Fibroblast of lung (primary cell): ENCODE data around the gene YTHDC2.

Experiments
- EZH2 ChIP-seq: IDR thresholded peaks from 2 replicates; pipeline ENCODE4 v1.5.1; 2012; ENCODE audit warnings: low read length, control low read depth, mild to moderate bottlenecking; ENCODE audit errors: missing control alignments
- TF ChIP-seq, protein P1 (sequence below), 2 donors: IDR thresholded peaks in 1 of 2; conservative IDR thresholded peaks in 1 of 2; 1 replicate in 1 of 2; 2 replicates in 1 of 2; pipeline ENCODE4 v1.5.1; 2011 to 2012; ENCODE audit warnings: low read length in 2 of 2, control low read depth in 1 of 2, inconsistent platforms in 1 of 2, low read depth in 1 of 2, mild to moderate bottlenecking in 1 of 2

DNA sequence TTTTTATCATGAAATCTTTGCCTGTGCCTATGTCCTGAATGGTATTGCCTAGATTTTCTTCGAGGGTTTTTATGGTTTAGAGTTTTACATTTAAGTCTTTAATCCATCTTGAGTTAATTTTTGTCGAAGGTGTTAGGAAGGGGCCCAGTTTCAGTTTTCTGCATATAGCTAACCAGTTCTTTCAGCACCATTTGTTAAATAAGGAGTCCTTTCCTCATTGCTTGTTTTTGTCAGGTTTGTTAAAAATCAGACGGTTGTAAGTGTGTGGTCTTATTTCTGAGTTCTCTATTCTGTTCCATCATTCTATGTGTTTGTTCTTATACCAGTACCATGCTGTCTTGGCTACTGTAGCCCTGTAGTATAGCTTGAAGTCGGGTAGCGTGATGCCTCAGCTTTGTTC, 55.9 kb downstream of the YTHDC2 start:
- TF ChIP-seq, protein P1, sequence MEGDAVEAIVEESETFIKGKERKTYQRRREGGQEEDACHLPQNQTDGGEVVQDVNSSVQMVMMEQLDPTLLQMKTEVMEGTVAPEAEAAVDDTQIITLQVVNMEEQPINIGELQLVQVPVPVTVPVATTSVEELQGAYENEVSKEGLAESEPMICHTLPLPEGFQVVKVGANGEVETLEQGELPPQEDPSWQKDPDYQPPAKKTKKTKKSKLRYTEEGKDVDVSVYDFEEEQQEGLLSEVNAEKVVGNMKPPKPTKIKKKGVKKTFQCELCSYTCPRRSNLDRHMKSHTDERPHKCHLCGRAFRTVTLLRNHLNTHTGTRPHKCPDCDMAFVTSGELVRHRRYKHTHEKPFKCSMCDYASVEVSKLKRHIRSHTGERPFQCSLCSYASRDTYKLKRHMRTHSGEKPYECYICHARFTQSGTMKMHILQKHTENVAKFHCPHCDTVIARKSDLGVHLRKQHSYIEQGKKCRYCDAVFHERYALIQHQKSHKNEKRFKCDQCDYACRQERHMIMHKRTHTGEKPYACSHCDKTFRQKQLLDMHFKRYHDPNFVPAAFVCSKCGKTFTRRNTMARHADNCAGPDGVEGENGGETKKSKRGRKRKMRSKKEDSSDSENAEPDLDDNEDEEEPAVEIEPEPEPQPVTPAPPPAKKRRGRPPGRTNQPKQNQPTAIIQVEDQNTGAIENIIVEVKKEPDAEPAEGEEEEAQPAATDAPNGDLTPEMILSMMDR (conservative IDR thresholded peaks at IDR 0.05 in 1 of 2, IDR thresholded peaks at IDR 0.05 in 1 of 2; ENCODE audit: low read depth in 1 of 2, low read length in 2 of 2) = no peak
- TF ChIP-seq EZH2 = no peak
